HG03095 (cell line): ENCODE data around the gene RGS11.
"Not testable (repeated sequence)": the region's sequence is repeated elsewhere in the genome, so short reads cannot be mapped to it uniquely, and the experiment has no call there.

Experiments
- ATAC-seq: cut with Tn5 transposase; IDR thresholded peaks from one replicate; pipeline ENCODE4 v1.9.1; 2021; ENCODE audit warnings: moderate library complexity; ENCODE audit not compliant: unreplicated experiment

Gene RGS11

DNA sequence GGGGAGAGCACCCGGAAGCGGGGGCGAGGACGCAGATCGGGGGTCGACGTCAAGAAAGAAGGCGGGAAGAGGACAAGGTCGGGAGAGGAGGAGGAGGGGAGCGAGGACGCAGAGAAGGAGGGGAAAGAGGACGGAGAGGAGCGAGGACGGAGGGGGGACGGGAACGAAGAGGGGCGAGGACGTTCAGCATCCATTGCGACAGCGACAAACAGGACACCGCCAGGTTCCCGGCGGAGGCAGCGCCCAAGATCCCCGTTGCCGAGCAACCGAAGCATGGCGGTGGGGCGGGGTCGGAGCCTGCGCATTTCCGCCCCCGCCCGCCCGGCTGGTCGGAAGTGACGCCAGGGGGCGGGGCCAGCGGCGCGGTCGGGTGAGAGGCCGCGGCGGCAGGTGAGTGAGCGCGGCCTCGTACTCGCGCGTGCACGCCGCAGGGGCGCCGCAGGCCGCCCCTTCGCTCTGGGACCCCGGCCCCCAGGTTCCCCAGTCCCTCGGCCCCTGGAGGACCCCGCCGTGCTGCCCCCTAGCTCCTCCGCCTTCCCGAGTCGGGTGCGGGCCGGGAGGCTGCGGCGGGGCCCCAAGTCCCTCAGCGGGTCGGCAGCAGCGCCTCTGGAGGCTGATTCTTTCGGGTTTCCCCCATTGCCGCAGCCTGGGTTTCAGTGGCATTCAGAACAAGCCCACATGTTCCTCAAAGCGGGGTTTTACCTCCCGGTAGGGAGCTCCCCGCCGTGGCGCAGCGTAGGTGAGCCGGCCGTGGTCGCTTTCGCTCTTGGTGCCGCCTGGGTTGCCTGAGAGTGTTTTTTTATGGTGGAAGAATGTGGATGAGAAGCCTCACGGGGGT, 41.1 kb downstream of the RGS11 start, which contains the start of gene FAM234A:
FAM234A (plus strand) TSS at position 354 of the 838 bp plus-strand sequence. CDS start 19,593 bp downstream, outside the sequence.
- peak; percentile 83 for ATAC-seq

- ATAC-seq, result no peak
Observed at GRCh38 chr16:230949-231348, 44.8 kb downstream of the RGS11 start.

DNA sequence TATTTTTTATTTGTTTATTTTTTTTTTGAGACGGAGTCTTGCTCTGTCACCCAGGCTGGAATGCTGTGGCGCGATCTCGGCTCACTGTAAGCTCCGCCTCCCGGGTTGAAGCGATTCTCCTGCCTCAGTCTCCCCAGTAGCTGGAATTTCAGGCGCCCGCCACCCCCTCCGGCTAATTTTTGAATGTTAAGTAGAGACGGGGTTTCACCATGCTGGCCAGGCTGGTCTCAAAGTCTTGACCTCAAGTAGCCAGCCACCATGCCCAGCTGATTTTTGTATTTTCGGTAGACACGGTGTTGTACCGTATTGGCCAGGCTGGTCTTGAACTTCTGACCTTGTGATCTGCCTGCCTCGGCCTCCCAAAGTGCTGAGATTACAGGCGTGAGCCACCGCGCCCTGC, 45.4 kb downstream of the RGS11 start:
- ATAC-seq, result not testable (repeated sequence)

- ATAC-seq, result no peak
Observed at GRCh38 chr16:229731-230281, 45.9 kb downstream of the RGS11 start.

- ATAC-seq, result peak; percentile 68
Observed at GRCh38 chr16:228852-229730, 46.7 kb downstream of the RGS11 start, which contains the start of gene LUC7L. Gene LUC7L, minus strand, starts transcription at chr16:229449. Its CDS starts 110 bp downstream, at chr16:229339.

DNA sequence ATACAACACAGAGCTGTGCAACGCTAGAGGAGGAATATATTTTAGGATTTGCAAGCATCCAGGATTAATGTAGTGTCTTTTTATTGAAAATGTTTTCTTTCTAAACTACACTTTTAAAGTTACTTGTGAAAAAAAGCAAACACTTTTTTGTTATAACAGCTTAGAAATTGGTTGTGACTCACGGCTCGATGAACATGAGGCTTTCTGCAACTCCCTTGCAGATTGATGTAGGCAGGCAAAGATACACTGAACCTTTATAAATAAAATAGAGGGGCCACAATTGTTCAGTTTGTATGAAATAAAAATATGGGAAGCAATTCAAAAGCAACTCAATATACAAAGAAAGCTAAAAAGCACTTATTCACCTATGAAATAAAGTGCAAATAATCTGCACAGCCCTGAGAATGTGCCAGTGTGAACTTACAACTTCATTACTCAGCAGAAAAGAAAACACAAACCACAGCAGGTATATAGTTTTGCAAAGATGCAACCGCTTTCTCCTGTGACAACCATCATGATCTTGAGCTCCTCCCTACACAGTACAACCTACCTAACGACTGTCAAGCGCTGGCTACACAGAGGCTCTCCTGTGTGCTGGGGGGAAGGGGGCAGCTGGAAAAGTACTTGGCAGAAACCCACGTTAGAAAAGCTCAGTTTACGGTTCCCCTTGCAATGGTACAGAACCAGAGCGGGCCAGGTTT, 47.4 kb downstream of the RGS11 start:
- no peak for ATAC-seq

- no peak for ATAC-seq
Observed at GRCh38 chr16:220021-220420, 55.7 kb downstream of the RGS11 start.
